ENCODE results near the gene ANO6.

DNA sequence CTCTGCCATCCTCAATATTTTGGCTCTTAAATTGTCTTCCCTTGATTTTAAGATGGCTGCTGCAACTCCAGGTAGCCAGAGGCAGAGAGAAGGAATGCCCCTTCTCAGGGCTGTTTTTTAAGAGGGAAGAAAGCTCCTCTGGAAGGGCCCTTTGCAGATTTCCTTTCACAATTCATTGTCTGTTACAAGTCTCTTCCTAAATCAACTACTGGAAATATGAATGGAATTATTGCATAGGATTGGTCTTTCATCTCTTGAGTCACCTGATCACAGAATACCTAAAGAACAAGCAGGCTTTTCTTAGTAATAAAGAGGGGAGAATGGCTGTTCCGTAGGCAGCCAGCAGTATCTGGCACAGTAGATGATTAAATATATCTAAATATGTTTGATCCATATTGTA is 118.5 kb downstream of the ANO6 start:
- TF ChIP-seq, protein P1, sequence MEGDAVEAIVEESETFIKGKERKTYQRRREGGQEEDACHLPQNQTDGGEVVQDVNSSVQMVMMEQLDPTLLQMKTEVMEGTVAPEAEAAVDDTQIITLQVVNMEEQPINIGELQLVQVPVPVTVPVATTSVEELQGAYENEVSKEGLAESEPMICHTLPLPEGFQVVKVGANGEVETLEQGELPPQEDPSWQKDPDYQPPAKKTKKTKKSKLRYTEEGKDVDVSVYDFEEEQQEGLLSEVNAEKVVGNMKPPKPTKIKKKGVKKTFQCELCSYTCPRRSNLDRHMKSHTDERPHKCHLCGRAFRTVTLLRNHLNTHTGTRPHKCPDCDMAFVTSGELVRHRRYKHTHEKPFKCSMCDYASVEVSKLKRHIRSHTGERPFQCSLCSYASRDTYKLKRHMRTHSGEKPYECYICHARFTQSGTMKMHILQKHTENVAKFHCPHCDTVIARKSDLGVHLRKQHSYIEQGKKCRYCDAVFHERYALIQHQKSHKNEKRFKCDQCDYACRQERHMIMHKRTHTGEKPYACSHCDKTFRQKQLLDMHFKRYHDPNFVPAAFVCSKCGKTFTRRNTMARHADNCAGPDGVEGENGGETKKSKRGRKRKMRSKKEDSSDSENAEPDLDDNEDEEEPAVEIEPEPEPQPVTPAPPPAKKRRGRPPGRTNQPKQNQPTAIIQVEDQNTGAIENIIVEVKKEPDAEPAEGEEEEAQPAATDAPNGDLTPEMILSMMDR (conservative IDR thresholded peaks at IDR 0.05 in 1 of 2, IDR thresholded peaks at IDR 0.05 in 1 of 2; ENCODE audit: extremely low read depth in 1 of 2, insufficient read depth in 1 of 2, low read depth in 1 of 2, low read length in 2 of 2): no peak
- TF ChIP-seq EZH2 (IDR thresholded peaks at IDR 0.05; ENCODE audit: borderline replicate concordance, low read length): no peak

Measured in mammary epithelial cell (primary cell).